Adrenal gland (tissue), 5 donors: ENCODE results near the gene CNTNAP2.

Experiments used
- CTCF ChIP-seq, 6 experiments: fragments of 450-650 bp in 4 of 6; fragments of 200-600 bp in 2 of 6; sonication (generic) in 1 of 6; IDR thresholded peaks; 1 replicate in 5 of 6; 2 replicates in 1 of 6; pipeline versions ENCODE4 v1.5.1 to v1.8.0; 2016 to 2021; ENCODE audit warnings: antibody characterized with exemption in 6 of 6, mild to moderate bottlenecking in 2 of 6, moderate library complexity in 1 of 6
- POLR2A ChIP-seq, 2 donors: fragments of 450-650 bp; IDR thresholded peaks; one replicate each; pipeline ENCODE4 v1.6.1; 2017; ENCODE audit warnings: antibody characterized with exemption in 2 of 2, mild to moderate bottlenecking in 2 of 2, moderate library complexity in 1 of 2
- donor health status: DM: no; HTN: no; CAD: no.

- TF ChIP-seq CTCF (IDR thresholded peaks at IDR 0.05) (no peak), POLR2A (IDR thresholded peaks at IDR 0.05) (no peak)
These were observed 2097.5 kb downstream of the CNTNAP2 start for GRCh38 chr7:148214101-148214500.
